GM23248 (cell line): ENCODE results near the gene OGFOD2. TPM values are rescaled to one million over a fixed set of nuclear protein-coding genes. Genes with fewer than 3 reads are reported as not detected.

Experiments
- DNase-seq: peaks from one replicate; pipeline ENCODE4 v3.0.0-alpha.2; 2015
- H2AFZ ChIP-seq: fragments of 200-600 bp; sonication (generic); 2 replicates; pipeline ENCODE4 v1.6.1; 2016; ENCODE audit warnings: antibody characterized with exemption
- H3F3A ChIP-seq: fragments of 200-600 bp; sonication (generic); 2 replicates; pipeline ENCODE4 v1.6.1; 2016; ENCODE audit warnings: mild to moderate bottlenecking, antibody characterized with exemption, mixed run types; ENCODE audit not compliant: insufficient read depth
- H3K27ac ChIP-seq: fragments of 200-600 bp; sonication (generic); 2 replicates; pipeline ENCODE4 v1.5.1; 2016; ENCODE audit warnings: mild to moderate bottlenecking
- H3K27me3 ChIP-seq: fragments of 200-600 bp; sonication (generic); replicated peaks from 2 replicates; pipeline ENCODE4 v1.6.1; 2016; ENCODE audit warnings: mild to moderate bottlenecking; ENCODE audit not compliant: insufficient read depth
- H3K36me3 ChIP-seq: fragments of 200-600 bp; sonication (generic); 2 replicates; pipeline ENCODE4 v1.6.1; 2016; ENCODE audit warnings: low read depth, mild to moderate bottlenecking
- H3K4me1 ChIP-seq: fragments of 200-600 bp; sonication (generic); 2 replicates; pipeline ENCODE4 v1.6.1; 2016; ENCODE audit warnings: mild to moderate bottlenecking; ENCODE audit not compliant: insufficient read depth
- H3K4me2 ChIP-seq: fragments of 200-600 bp; sonication (generic); one replicate; pipeline ENCODE4 v1.6.1; 2016; ENCODE audit warnings: mild to moderate bottlenecking; ENCODE audit not compliant: unreplicated experiment
- H3K4me3 ChIP-seq: fragments of 200-600 bp; sonication (generic); 2 replicates; pipeline ENCODE4 v1.5.1; 2016; ENCODE audit warnings: mild to moderate bottlenecking
- H3K79me2 ChIP-seq: fragments of 200-600 bp; sonication (generic); 2 replicates; pipeline ENCODE4 v1.6.1; 2016; ENCODE audit warnings: mild to moderate bottlenecking; ENCODE audit not compliant: insufficient read depth
- H3K9ac ChIP-seq: fragments of 200-600 bp; sonication (generic); 2 replicates; pipeline ENCODE4 v1.6.1; 2016; ENCODE audit warnings: mild to moderate bottlenecking
- H3K9me2 ChIP-seq: fragments of 200-600 bp; sonication (generic); 2 replicates; pipeline ENCODE4 v1.6.1; 2016; ENCODE audit warnings: mixed run types, mild to moderate bottlenecking, moderate library complexity; ENCODE audit not compliant: insufficient read depth
- H3K9me3 ChIP-seq: fragments of 200-600 bp; sonication (generic); one replicate; pipeline ENCODE4 v1.6.1; 2017; ENCODE audit warnings: low read depth
- H4K20me1 ChIP-seq: fragments of 200-600 bp; sonication (generic); 2 replicates; pipeline ENCODE4 v1.6.0; 2016; ENCODE audit not compliant: insufficient read depth
- EZH2 ChIP-seq: fragments of 200-600 bp; sonication (generic); IDR thresholded peaks from 2 replicates; pipeline ENCODE4 v1.6.1; 2018; ENCODE audit warnings: antibody characterized with exemption, mild to moderate bottlenecking; ENCODE audit not compliant: insufficient read depth, poor library complexity, severe bottlenecking
- EZH2phosphoT487 ChIP-seq: fragments of 200-600 bp; sonication (generic); IDR thresholded peaks from 2 replicates; pipeline ENCODE4 v1.6.1; 2018; ENCODE audit warnings: antibody characterized with exemption, moderate library complexity, mild to moderate bottlenecking, low read depth; ENCODE audit not compliant: insufficient read depth
- WGBS, 2 experiments: methylation state at CpG; one replicate each; pipeline ENCODE4 v1.1.6; 2015 to 2017; ENCODE audit warnings: low lambda C conversion rate in 2 of 2, low coverage in 1 of 2; ENCODE audit errors: missing lambda C conversion rate in 2 of 2; 5-methylcytosine and 5-hydroxymethylcytosine counted together
- in situ Hi-C: fragments of 300-500 bp; cut with MboI; formaldehyde crosslinking; loops from 2 replicates; pipeline ENCODE4 v1.15.0; 2020
- polyA plus RNA-seq: library from polyadenylated mRNA; unstranded; fragments of >200 nt; fragmentation: Nextera tagmentation; extraction: Ambion mirVana; gene quantifications from 2 replicates; pipeline ENCODE4 v1.2.1, GENCODE V29; 2016
- total RNA-seq: library from RNA; depleted of rRNA; stranded (reverse); fragments of >200 nt; shearing (Covaris generic); gene quantifications from 2 replicates; pipeline ENCODE4 v1.2.3, GENCODE V29; 2014

Gene OGFOD2
- total and polyA plus RNA-seq, 2 experiments from 2014 or later: 11.9 to 12.8 TPM

DNA sequence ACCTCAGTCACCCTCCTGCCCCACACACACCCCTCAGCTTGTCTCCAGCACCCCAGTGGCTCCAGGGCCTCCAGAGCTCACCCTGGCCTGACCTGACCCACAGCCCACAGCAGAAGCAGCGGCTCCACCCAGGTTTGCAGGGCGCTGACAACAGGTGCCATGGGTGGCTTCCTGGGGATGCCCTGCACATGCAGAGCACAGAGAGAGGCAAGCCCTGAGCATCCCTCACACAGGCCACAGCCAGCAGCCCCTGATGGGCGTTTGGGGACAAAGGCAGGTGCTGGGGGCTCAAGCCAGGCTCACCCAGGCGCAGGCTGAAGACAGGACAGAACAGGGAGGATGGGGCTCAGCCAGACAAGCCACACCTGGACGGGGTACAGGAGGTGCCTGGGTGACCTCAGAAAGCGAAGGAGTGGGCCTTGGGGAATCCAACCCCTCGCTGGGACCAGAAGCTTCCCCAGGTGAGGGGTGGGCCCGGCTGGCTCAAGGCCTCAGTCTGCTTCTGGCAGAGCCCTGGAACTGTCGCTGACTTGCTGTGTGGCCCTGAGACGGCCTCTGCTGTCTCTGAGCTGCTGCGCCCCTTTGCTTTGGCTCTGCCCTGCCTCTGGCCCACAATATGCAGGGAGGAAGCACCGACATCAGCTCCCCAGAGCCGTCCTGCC, 16.0 kb downstream of the OGFOD2 start:
- Histone ChIP-seq H3K4me2 (no peak overlapping the region), H3F3A (no peaks in the 10 kb centered on the region), H3K79me2 (no peaks in the 10 kb centered on the region), H3K4me3 (no peak overlapping the region), H3K27ac (no peak overlapping the region), H3K4me1 (no peaks in the 10 kb centered on the region), H2AFZ (no peak overlapping the region), H3K9ac (no peak overlapping the region), H3K27me3 (no peaks in the 10 kb centered on the region), H3K9me3 (no peaks in the 10 kb centered on the region), H3K36me3 (no peaks in the 10 kb centered on the region), H4K20me1 (no peaks in the 10 kb centered on the region), H3K9me2 (no peaks in the 10 kb centered on the region)
- DNase-seq: no peak
- TF ChIP-seq EZH2phosphoT487: no peak
- TF ChIP-seq EZH2: no peak
- in situ Hi-C loops: no loop called here
- WGBS, 2 experiments: 95 to 97% methylated on average over 9 to 13 of the region's 13 CpGs

DNA sequence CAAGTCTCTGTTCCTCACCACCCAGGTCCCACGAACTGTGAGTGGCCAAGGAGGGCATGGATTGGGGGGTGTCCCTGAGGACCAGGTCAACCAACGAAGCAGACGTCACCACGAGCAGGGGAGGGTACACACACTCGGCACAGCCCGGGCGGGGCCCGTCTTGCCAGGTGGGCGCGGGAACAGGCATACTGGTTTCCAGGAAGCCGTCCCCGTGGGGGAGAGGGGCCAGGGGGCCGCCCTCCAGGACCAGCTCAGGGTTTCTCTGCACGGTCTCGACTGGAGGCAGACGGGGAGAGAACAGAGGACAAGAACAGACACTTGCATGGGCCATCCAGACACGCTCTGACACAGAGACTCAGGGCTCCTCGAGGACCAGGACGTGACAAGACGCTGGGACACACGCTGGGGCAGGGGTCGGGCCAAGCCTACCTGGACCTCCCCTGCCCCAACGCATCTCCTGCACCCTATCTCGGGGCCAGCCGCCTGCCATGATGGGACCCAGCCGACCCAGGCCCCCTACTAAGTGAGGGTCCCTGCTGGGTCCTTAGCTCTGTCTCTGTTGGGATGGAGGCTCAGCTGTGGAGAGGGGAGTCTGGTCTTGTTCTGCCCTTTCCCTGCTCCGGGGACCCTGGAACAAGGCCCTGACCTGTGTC, 16.7 kb downstream of the OGFOD2 start:
- no peak overlapping the region for H3K4me2 ChIP-seq
- H3K27me3 ChIP-seq: no peaks in the 10 kb centered on the region
- in situ Hi-C loops: no loop called here
- no peaks in the 10 kb centered on the region for H3F3A ChIP-seq
- no peak overlapping the region for H3K4me3 ChIP-seq
- no peak overlapping the region for H2AFZ ChIP-seq
- no peak overlapping the region for H3K27ac ChIP-seq
- TF ChIP-seq EZH2: no peak
- TF ChIP-seq EZH2phosphoT487: no peak
- no peaks in the 10 kb centered on the region for H3K9me2 ChIP-seq
- 88% methylated on average over 17 to 27 of the region's 27 CpGs for WGBS, 2 experiments
- no peak overlapping the region for H3K9ac ChIP-seq
- no peaks in the 10 kb centered on the region for H3K79me2 ChIP-seq
- no peaks in the 10 kb centered on the region for H3K4me1 ChIP-seq
- no peaks in the 10 kb centered on the region for H4K20me1 ChIP-seq
- DNase-seq: no peak
- no peaks in the 10 kb centered on the region for H3K36me3 ChIP-seq
- H3K9me3 ChIP-seq: no peaks in the 10 kb centered on the region

DNA sequence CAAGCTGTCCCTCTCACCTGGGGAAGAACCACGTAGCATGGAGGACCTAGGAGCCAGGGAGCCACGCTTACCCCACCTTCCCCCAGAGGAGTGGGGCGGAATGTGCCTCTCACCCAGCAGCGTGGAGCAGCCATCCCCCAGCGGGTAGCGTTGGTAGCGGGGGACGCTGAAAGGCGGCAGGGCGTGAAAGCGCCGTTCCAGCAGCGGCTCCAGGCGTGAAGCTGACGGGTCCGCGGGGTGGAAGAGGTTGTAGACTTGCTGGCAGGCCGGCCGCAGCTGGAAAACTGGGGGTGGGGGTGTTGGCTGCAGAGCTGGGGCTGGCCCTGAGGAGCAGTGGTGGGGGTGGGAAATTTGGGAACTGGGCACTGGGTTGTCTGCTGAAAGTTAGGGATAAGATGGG, 17.3 kb downstream of the OGFOD2 start:
- Histone ChIP-seq H3K4me1 (no peaks in the 10 kb centered on the region), H4K20me1 (no peaks in the 10 kb centered on the region), H3K9me3 (no peaks in the 10 kb centered on the region), H3F3A (no peaks in the 10 kb centered on the region), H3K79me2 (no peaks in the 10 kb centered on the region), H3K27me3 (no peaks in the 10 kb centered on the region), H3K4me3 (no peak overlapping the region), H3K4me2 (no peak overlapping the region), H3K9ac (no peak overlapping the region), H3K36me3 (no peaks in the 10 kb centered on the region), H3K9me2 (no peaks in the 10 kb centered on the region), H2AFZ (no peak overlapping the region), H3K27ac (no peak overlapping the region)
- no peak for TF ChIP-seq EZH2
- no peak for TF ChIP-seq EZH2phosphoT487
- in situ Hi-C loops: no loop called here
- 87 to 88% methylated on average over 19 of the region's 19 CpGs for WGBS, 2 experiments
- no peak for DNase-seq

DNA sequence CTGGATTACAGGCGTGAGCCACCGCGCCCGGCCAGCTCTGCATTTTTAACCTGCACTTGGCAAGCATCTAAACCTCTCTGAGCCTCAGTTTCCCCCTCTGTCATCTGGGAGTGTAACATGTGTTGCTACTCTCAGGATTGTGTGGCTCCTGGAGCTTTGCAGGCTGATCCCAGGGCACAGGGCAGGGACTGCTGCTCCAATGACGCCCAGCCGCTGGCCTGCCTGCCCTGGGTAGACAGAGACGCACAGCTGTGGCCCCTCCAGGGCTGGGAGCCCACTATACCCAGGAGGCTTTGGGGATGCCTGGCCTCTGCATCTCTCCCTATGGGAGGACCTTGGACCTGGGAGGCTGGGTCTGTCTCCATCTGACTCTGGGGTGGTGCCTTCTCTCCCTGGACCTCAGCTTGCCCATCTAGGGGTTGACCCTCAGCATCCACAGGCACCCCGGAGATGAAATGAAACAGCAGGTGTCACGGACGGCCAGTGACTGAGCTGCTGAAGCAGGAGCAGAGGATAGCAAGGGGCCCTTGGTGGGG, 19.2 kb downstream of the OGFOD2 start:
- in situ Hi-C loops: no loop called here
- Histone ChIP-seq H3F3A (no peaks in the 10 kb centered on the region), H3K9me3 (no peaks in the 10 kb centered on the region), H3K79me2 (no peaks in the 10 kb centered on the region), H3K36me3 (no peaks in the 10 kb centered on the region), H3K4me3 (no peak overlapping the region), H3K4me1 (no peaks in the 10 kb centered on the region), H3K27me3 (no peaks in the 10 kb centered on the region), H3K4me2 (no peak overlapping the region), H4K20me1 (no peaks in the 10 kb centered on the region), H3K27ac (no peak overlapping the region), H2AFZ (no peak overlapping the region), H3K9me2 (no peaks in the 10 kb centered on the region), H3K9ac (no peak overlapping the region)
- TF ChIP-seq EZH2phosphoT487 (no peak), EZH2 (no peak)
- DNase-seq: no peak
- 90% methylated on average over 10 of the region's 10 CpGs for WGBS, 2 experiments
